OCI-LY1 (cell line): Measurements from ENCODE around the gene PRKCE.

Source experiments
- H2AFZ ChIP-seq: fragments of 200-600 bp; sonication (generic), shearing (Covaris generic); 2 replicates; pipeline ENCODE4 v1.6.0; 2014; ENCODE audit warnings: antibody characterized with exemption, mild to moderate bottlenecking, low read length
- H3F3A ChIP-seq: fragments of 200-600 bp; sonication (generic), shearing (Covaris generic); 2 replicates; pipeline ENCODE4 v1.6.0; 2014; ENCODE audit warnings: mild to moderate bottlenecking, antibody characterized with exemption, low read length, moderate library complexity; ENCODE audit not compliant: insufficient read depth
- H3K27ac ChIP-seq: fragments of 200-600 bp; sonication (generic); 2 replicates; pipeline ENCODE4 v1.5.1; 2014; ENCODE audit warnings: low read length, mixed run types, mild to moderate bottlenecking, low read depth; ENCODE audit not compliant: poor library complexity, severe bottlenecking
- H3K27me3 ChIP-seq: fragments of 200-600 bp; sonication (generic); 2 replicates; pipeline ENCODE4 v1.6.0; 2014; ENCODE audit warnings: antibody characterized with exemption, mild to moderate bottlenecking, low read length, moderate library complexity; ENCODE audit not compliant: insufficient read depth
- H3K36me3 ChIP-seq: fragments of 200-600 bp; sonication (generic); 2 replicates; pipeline ENCODE4 v1.6.1; 2014; ENCODE audit warnings: mild to moderate bottlenecking, antibody characterized with exemption, low read length, moderate library complexity, mixed read lengths; ENCODE audit not compliant: insufficient read depth
- H3K4me1 ChIP-seq: fragments of 200-600 bp; sonication (generic); 2 replicates; pipeline ENCODE4 v1.5.1; 2014; ENCODE audit warnings: mild to moderate bottlenecking, low read length, moderate library complexity; ENCODE audit not compliant: insufficient read depth, severe bottlenecking
- H3K4me2 ChIP-seq: fragments of 200-600 bp; sonication (generic), shearing (Covaris generic); 2 replicates; pipeline ENCODE4 v1.6.1; 2014; ENCODE audit warnings: low read length
- H3K4me3 ChIP-seq: fragments of 200-600 bp; sonication (generic); 2 replicates; pipeline ENCODE4 v1.5.1; 2014; ENCODE audit warnings: low read length, low read depth, mild to moderate bottlenecking, mixed read lengths; ENCODE audit not compliant: poor library complexity, severe bottlenecking
- H3K79me2 ChIP-seq: fragments of 200-600 bp; shearing (Covaris generic); 2 replicates; pipeline ENCODE4 v1.6.1; 2016; ENCODE audit warnings: mixed run types, low read length, mixed read lengths; ENCODE audit not compliant: insufficient read depth
- H3K9ac ChIP-seq: fragments of 200-600 bp; sonication (generic), shearing (Covaris generic); 2 replicates; pipeline ENCODE4 v1.6.1; 2014; ENCODE audit warnings: mild to moderate bottlenecking, low read length, mixed read lengths
- H3K9me2 ChIP-seq: fragments of 200-600 bp; sonication (generic), shearing (Covaris generic); 2 replicates; pipeline ENCODE4 v1.6.1; 2014; ENCODE audit warnings: low read depth, mild to moderate bottlenecking, low read length, mixed read lengths
- H3K9me3 ChIP-seq: fragments of 200-600 bp; shearing (Covaris generic); 2 replicates; pipeline ENCODE4 v1.6.1; 2014; ENCODE audit warnings: low read length, mixed read lengths
- H4K20me1 ChIP-seq: fragments of 200-600 bp; sonication (generic), shearing (Covaris generic); 2 replicates; pipeline ENCODE4 v1.6.0; 2016; ENCODE audit warnings: mild to moderate bottlenecking, low read length; ENCODE audit not compliant: insufficient read depth
- EZH2 ChIP-seq: fragments of 200-600 bp; sonication (generic), shearing (Covaris generic); IDR thresholded peaks from 2 replicates; pipeline ENCODE4 v1.8.0; 2017; ENCODE audit warnings: borderline replicate concordance, mixed run types, mild to moderate bottlenecking, antibody characterized with exemption, low read length, moderate library complexity, mixed read lengths
- TF ChIP-seq, protein P1 (sequence below): fragments of 200-600 bp; sonication (generic), shearing (Covaris generic); IDR thresholded peaks from 2 replicates; pipeline ENCODE4 v1.5.1; 2017; ENCODE audit warnings: mild to moderate bottlenecking, antibody characterized with exemption, low read length, moderate library complexity, mixed read lengths

The PRKCE gene

DNA sequence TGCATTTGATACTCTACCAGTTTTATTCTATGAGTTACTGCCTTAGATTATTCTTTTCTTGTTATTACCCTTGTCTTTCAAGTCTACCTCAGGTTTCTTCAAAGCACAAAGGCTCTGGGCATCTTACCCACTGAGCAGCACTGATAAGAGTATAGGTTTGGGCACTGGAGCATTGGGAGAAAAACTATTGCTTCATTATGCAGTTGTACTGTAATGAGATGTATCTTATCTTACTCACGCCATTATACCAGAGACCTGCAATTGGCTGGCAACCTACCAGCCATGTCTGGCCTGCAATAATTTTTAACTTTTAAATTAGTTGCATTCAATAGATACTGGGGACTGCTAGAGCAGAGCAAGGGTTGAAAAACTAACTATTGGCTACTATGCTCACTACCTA is 21.5 kb upstream of the PRKCE start:
- Histone ChIP-seq H3K4me3 (no peak overlapping the region), H3K79me2 (no peaks in the 10 kb centered on the region), H2AFZ (no peak overlapping the region), H3K4me2 (no peak overlapping the region), H3K27me3 (no peaks in the 10 kb centered on the region), H3K4me1 (no peaks in the 10 kb centered on the region), H3F3A (no peaks in the 10 kb centered on the region), H3K36me3 (no peaks in the 10 kb centered on the region), H3K9ac (no peak overlapping the region), H3K9me2 (no peaks in the 10 kb centered on the region), H4K20me1 (no peaks in the 10 kb centered on the region), H3K27ac (no peak overlapping the region), H3K9me3 (no peaks in the 10 kb centered on the region)
- TF ChIP-seq, protein P1, sequence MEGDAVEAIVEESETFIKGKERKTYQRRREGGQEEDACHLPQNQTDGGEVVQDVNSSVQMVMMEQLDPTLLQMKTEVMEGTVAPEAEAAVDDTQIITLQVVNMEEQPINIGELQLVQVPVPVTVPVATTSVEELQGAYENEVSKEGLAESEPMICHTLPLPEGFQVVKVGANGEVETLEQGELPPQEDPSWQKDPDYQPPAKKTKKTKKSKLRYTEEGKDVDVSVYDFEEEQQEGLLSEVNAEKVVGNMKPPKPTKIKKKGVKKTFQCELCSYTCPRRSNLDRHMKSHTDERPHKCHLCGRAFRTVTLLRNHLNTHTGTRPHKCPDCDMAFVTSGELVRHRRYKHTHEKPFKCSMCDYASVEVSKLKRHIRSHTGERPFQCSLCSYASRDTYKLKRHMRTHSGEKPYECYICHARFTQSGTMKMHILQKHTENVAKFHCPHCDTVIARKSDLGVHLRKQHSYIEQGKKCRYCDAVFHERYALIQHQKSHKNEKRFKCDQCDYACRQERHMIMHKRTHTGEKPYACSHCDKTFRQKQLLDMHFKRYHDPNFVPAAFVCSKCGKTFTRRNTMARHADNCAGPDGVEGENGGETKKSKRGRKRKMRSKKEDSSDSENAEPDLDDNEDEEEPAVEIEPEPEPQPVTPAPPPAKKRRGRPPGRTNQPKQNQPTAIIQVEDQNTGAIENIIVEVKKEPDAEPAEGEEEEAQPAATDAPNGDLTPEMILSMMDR: no peak
- no peak for TF ChIP-seq EZH2

DNA sequence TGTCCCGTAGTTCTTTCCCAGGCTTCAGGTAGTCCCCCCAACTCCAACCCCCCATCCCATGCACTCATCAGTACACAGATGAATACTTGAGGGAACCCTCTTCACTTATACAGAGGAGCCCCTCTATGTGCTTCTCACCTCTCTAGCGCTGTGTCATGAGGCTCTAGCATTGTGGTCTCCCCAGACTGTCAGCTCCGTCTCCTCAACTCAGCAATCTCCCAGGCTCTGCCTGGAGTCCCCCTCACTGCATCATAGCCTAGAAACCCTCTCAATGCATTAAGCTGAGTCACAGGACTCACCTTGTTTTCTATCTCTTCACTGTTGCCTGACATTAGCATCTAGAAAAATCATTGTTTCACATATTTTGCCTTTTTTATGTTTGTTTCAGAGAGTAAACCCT is 20.2 kb upstream of the PRKCE start:
- TF ChIP-seq EZH2: no peak
- TF ChIP-seq, protein P1: no peak
- H3K79me2 ChIP-seq: no peaks in the 10 kb centered on the region
- no peak overlapping the region for H3K4me3 ChIP-seq
- H3K36me3 ChIP-seq: no peaks in the 10 kb centered on the region
- no peak overlapping the region for H3K27ac ChIP-seq
- H3K4me1 ChIP-seq: no peaks in the 10 kb centered on the region
- no peaks in the 10 kb centered on the region for H3K9me2 ChIP-seq
- H3K27me3 ChIP-seq: no peaks in the 10 kb centered on the region
- H4K20me1 ChIP-seq: no peaks in the 10 kb centered on the region
- H3K9ac ChIP-seq: no peak overlapping the region
- H2AFZ ChIP-seq: no peak overlapping the region
- H3F3A ChIP-seq: no peaks in the 10 kb centered on the region
- no peaks in the 10 kb centered on the region for H3K9me3 ChIP-seq
- no peak overlapping the region for H3K4me2 ChIP-seq

GRCh38 chr2:45631955-45632354 is 19.5 kb upstream of the PRKCE start:
- Histone ChIP-seq H3K9me2 (no peaks in the 10 kb centered on the region), H3K36me3 (no peaks in the 10 kb centered on the region), H3K9ac (no peak overlapping the region), H3K27me3 (no peaks in the 10 kb centered on the region), H3K9me3 (no peaks in the 10 kb centered on the region), H3F3A (no peaks in the 10 kb centered on the region), H3K27ac (no peak overlapping the region), H3K4me3 (no peak overlapping the region), H3K4me1 (no peaks in the 10 kb centered on the region), H4K20me1 (no peaks in the 10 kb centered on the region), H2AFZ (no peak overlapping the region), H3K79me2 (no peaks in the 10 kb centered on the region), H3K4me2 (no peak overlapping the region)
- TF ChIP-seq EZH2: no peak
- TF ChIP-seq, protein P1: no peak
